Measurements from ENCODE around the gene PHF19. TPM values are rescaled to one million over a fixed set of nuclear protein-coding genes. Genes with fewer than 3 reads are reported as not detected.
A peak's percentile ranks its signal among the peaks of the same experiment; 100 is the strongest.

The PHF19 gene
- total RNA-seq, 6 experiments from 2014 or later = 49.1 to 83.4 (median 75.7) TPM

GRCh38 chr9:120890320-120891244 is 13.6 kb upstream of the PHF19 start:
- no peaks in the 10 kb centered on the region for H3K9me3 Mint-ChIP-seq
- no peak for TF ChIP-seq CTCF (IDR thresholded peaks at IDR 0.05)
- peaks cover 42% of the 10 kb centered on the region for H3K4me1 Mint-ChIP-seq (ENCODE audit: low read depth)
- H3K36me3 Mint-ChIP-seq (ENCODE audit: low read depth) = no peaks in the 10 kb centered on the region
- H3K27ac Mint-ChIP-seq = no peak overlapping the region
- H3K4me3 Mint-ChIP-seq = no peak overlapping the region
- no peak for DNase-seq
- H3K27me3 Mint-ChIP-seq (ENCODE audit: insufficient read depth) = peaks cover 43% of the 10 kb centered on the region

- Mint-ChIP-seq H3K4me3 (no peak overlapping the region), H3K27me3 (ENCODE audit: insufficient read depth) (peaks cover 35% of the 10 kb centered on the region), H3K36me3 (ENCODE audit: low read depth) (no peaks in the 10 kb centered on the region), H3K9me3 (no peaks in the 10 kb centered on the region), H3K4me1 (ENCODE audit: low read depth) (peaks cover 44% of the 10 kb centered on the region), H3K27ac (no peak overlapping the region)
- TF ChIP-seq CTCF (IDR thresholded peaks at IDR 0.05) = no peak
- no peak for DNase-seq
These were observed 12.8 kb upstream of the PHF19 start for GRCh38 chr9:120889606-120890271.

- H3K36me3 Mint-ChIP-seq (ENCODE audit: low read depth) = no peaks in the 10 kb centered on the region
- TF ChIP-seq CTCF (IDR thresholded peaks at IDR 0.05) = no peak
These were observed 11.6 kb upstream of the PHF19 start for GRCh38 chr9:120888626-120889025.

GRCh38 chr9:120886490-120886967 is 9.5 kb upstream of the PHF19 start:
- H3K27ac Mint-ChIP-seq = no peak overlapping the region
- peaks cover 27% of the 10 kb centered on the region for H3K4me1 Mint-ChIP-seq (ENCODE audit: low read depth)
- H3K4me3 Mint-ChIP-seq = no peak overlapping the region
- no peaks in the 10 kb centered on the region for H3K9me3 Mint-ChIP-seq
- peak; percentile 64 for DNase-seq
- H3K27me3 Mint-ChIP-seq (ENCODE audit: insufficient read depth) = peaks cover 42% of the 10 kb centered on the region
- no peak for TF ChIP-seq CTCF (IDR thresholded peaks at IDR 0.05)
- H3K36me3 Mint-ChIP-seq (ENCODE audit: low read depth) = no peaks in the 10 kb centered on the region

More at GRCh38 chr9:120888626-120889025, 11.6 kb upstream of the PHF19 start:
- Mint-ChIP-seq H3K4me1 (ENCODE audit: low read depth) (peaks cover 44% of the 10 kb centered on the region), H3K4me3 (no peak overlapping the region), H3K27me3 (ENCODE audit: insufficient read depth) (peaks cover 37% of the 10 kb centered on the region), H3K27ac (no peak overlapping the region), H3K9me3 (no peaks in the 10 kb centered on the region)
- DNase-seq = no peak

- Mint-ChIP-seq H3K27ac (no peak overlapping the region), H3K36me3 (ENCODE audit: low read depth) (no peaks in the 10 kb centered on the region), H3K4me3 (no peak overlapping the region), H3K27me3 (ENCODE audit: insufficient read depth) (peaks cover 37% of the 10 kb centered on the region), H3K9me3 (no peaks in the 10 kb centered on the region), H3K4me1 (ENCODE audit: low read depth) (peaks cover 27% of the 10 kb centered on the region)
- TF ChIP-seq CTCF (IDR thresholded peaks at IDR 0.05) = no peak
- DNase-seq = no peak
These were observed 9.0 kb upstream of the PHF19 start for GRCh38 chr9:120885958-120886357.
